Right atrium auricular region (tissue), 2 donors: ENCODE data around the gene SIDT1. TPM values are rescaled to one million over a fixed set of nuclear protein-coding genes. Genes with fewer than 3 reads are reported as not detected.

Experiments used
- DNase-seq: peaks from one replicate; pipeline ENCODE4 v3.0.0-alpha.2; 2019; ENCODE audit warnings: low spot score
- H3K27ac ChIP-seq, 2 donors: fragments of 200-600 bp; sonication (generic); 1 replicate in 1 of 2; 2 replicates in 1 of 2; pipeline ENCODE4 v1.5.1; 2016 to 2019
- H3K27me3 ChIP-seq, 2 donors: fragments of 200-600 bp; sonication (generic); one replicate each; pipeline versions ENCODE4 v1.5.1 to v1.6.0; 2017 to 2019
- H3K36me3 ChIP-seq: fragments of 200-600 bp; sonication (generic); one replicate; pipeline ENCODE4 v1.5.1; 2016
- H3K4me1 ChIP-seq, 2 donors: fragments of 200-600 bp; sonication (generic); one replicate each; pipeline versions ENCODE4 v1.5.1 to v1.6.0; 2017 to 2019
- H3K4me3 ChIP-seq, 2 donors: fragments of 200-600 bp; sonication (generic); 1 replicate in 1 of 2; 2 replicates in 1 of 2; pipeline ENCODE4 v1.5.1; 2017 to 2019; ENCODE audit warnings: mild to moderate bottlenecking in 1 of 2, moderate library complexity in 1 of 2
- H3K9me3 ChIP-seq, 2 donors: fragments of 200-600 bp; sonication (generic); one replicate each; pipeline ENCODE4 v1.5.1; 2019
- total RNA-seq, 2 donors: library from RNA; depleted of rRNA; stranded (reverse); fragments of >200 nt; gene quantifications; one replicate each; pipeline ENCODE4 v1.1.0, GENCODE V29; 2016
- TF ChIP-seq, protein P1 (sequence below), 2 donors: fragments of 200-600 bp; sonication (generic); IDR thresholded peaks; one replicate each; pipeline ENCODE4 v1.5.1; 2019; ENCODE audit warnings: antibody characterized with exemption in 2 of 2

The SIDT1 gene
- total RNA-seq, 2 donors from 2014 or later = 0.15 to 0.16 TPM

DNA sequence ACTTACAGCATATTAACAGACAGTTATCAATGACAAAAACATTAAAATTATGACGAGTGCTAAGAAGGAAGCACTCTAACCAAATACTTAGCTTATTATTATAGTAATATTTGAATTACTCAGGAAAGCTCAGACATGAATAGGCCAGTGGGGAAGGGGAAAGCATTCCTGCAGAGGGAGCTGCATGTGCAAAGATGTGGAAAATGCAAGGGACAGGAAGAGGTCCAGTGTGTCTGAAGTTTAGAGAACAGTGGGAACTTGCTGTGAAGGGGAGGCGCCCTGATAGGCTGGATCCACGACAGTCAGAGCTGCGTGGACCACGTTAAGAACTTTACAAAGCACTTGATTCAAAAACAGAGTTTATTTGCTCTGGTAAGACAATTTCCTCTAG is 16.2 kb upstream of the SIDT1 start:
- TF ChIP-seq, protein P1, sequence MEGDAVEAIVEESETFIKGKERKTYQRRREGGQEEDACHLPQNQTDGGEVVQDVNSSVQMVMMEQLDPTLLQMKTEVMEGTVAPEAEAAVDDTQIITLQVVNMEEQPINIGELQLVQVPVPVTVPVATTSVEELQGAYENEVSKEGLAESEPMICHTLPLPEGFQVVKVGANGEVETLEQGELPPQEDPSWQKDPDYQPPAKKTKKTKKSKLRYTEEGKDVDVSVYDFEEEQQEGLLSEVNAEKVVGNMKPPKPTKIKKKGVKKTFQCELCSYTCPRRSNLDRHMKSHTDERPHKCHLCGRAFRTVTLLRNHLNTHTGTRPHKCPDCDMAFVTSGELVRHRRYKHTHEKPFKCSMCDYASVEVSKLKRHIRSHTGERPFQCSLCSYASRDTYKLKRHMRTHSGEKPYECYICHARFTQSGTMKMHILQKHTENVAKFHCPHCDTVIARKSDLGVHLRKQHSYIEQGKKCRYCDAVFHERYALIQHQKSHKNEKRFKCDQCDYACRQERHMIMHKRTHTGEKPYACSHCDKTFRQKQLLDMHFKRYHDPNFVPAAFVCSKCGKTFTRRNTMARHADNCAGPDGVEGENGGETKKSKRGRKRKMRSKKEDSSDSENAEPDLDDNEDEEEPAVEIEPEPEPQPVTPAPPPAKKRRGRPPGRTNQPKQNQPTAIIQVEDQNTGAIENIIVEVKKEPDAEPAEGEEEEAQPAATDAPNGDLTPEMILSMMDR (IDR thresholded peaks at IDR 0.05) = peak in 1 of 2 donors; percentile 21
- Histone ChIP-seq H3K27me3 (no peaks in the 10 kb centered on the region), H3K36me3 (no peaks in the 10 kb centered on the region), H3K4me3 (no peak overlapping the region), H3K9me3 (no peaks in the 10 kb centered on the region), H3K27ac (peak overlapping the region in 1 of 2 donors; percentile 91), H3K4me1 (peaks cover 0 to 11% of the 10 kb centered on the region in 2 donors)
- DNase-seq = no peak

DNA sequence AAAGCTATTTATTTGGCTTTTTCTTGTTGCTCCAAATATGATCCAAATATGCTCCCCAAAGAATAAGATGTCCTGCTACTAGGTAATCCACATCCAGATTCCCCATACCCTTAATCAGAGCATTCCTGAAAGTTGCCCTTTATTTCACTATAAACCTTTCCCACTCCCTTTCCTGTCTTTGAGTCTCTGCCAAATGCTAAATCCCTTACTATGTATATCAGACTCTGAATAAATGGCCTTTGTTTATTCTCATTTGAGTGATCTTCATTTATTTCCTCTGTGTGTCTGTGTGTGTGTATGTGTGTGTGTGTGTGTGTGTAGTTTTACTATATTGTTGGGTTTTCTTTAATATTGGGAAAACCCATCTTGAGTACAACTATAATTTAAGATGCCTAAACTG is 10.4 kb upstream of the SIDT1 start:
- Histone ChIP-seq H3K4me3 (no peak overlapping the region), H3K27me3 (no peaks in the 10 kb centered on the region), H3K27ac (no peak overlapping the region), H3K36me3 (no peaks in the 10 kb centered on the region), H3K9me3 (no peaks in the 10 kb centered on the region), H3K4me1 (no peaks in the 10 kb centered on the region)
- TF ChIP-seq, protein P1 (IDR thresholded peaks at IDR 0.05) = no peak
- no peak for DNase-seq

DNA sequence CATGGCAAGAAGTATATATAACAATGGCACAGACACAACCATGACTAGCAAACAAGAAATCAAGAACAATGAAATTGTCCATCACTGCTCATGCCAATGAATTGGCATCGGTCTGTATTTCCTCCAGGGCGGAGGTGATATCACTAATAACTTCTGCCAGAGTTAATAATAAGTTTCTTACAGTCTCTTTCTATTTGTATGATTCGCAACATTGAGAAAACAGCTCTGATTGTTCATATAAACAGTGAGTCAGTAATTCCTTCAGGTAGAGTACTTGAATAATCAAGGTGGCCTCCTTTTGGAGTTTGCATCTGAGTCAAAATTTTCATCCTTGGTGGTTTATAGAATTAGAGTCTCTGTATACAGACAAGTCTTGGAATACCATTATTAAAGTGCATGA is 9.1 kb upstream of the SIDT1 start:
- Histone ChIP-seq H3K4me3 (no peak overlapping the region), H3K27ac (no peak overlapping the region), H3K36me3 (no peaks in the 10 kb centered on the region), H3K9me3 (no peaks in the 10 kb centered on the region), H3K27me3 (no peaks in the 10 kb centered on the region), H3K4me1 (no peaks in the 10 kb centered on the region)
- no peak for DNase-seq
- TF ChIP-seq, protein P1 (IDR thresholded peaks at IDR 0.05) = no peak

DNA sequence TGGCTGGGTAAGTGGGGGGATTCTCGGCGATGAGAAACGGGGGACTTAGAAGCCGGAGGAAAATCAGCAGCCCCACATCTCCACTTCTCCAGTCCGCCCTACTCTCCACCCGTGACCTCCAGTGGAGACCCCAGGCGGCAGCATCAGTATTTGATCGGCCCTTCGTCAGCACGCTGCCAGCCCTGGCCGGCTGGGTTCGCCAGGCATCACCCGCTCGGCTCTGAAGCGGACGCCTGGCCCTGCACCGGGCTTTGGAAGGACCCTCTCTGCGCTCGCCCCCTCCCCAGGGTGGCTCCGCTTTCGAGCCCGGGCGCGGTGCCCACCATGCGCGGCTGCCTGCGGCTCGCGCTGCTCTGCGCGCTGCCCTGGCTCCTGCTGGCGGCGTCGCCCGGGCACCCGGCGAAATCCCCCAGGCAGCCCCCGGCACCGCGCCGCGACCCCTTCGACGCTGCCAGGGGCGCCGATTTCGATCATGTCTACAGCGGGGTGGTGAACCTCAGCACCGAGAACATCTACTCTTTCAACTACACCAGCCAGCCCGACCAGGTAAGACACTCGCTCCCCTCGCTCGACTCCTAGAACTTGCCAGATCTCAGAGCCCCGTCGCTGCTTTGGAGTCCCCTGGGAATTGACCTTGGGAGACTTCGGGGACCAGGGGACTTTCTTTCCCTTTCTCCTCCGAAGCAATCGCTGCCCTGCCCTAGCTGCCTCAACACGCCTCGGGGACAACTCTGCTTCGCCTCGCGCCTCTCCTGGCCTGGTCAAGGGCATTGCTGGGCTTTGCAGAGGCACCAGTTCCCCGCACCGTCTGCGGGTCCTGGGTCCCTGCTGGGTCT is 561 bp downstream of the SIDT1 start:
- H3K9me3 ChIP-seq = no peaks in the 10 kb centered on the region
- TF ChIP-seq, protein P1 (IDR thresholded peaks at IDR 0.05) = no peak
- DNase-seq = no peak
- H3K36me3 ChIP-seq = no peaks in the 10 kb centered on the region
- no peak overlapping the region for H3K27ac ChIP-seq
- peaks cover 0 to 14% of the 10 kb centered on the region in 2 donors for H3K4me1 ChIP-seq
- peak overlapping the region; percentile 40 to 61 for H3K4me3 ChIP-seq
- H3K27me3 ChIP-seq = no peaks in the 10 kb centered on the region

DNA sequence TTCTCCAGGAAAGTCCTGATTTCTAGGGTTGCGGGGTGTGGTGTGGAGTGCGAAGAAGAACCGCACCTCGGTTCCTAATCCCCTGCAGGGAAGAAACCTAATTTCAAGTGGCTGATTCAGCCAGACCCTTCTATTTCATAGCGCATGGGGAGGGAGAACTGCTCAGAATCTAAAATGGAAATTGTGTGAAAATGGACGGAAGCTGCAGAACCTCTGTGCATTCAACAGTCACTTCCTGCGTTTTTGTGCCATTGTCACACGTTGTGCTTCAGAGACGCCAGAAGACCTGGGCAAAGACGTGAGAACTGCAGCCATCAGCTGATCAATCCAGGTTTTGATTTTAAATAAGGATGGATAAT is 1.2 kb downstream of the SIDT1 start:
- no peaks in the 10 kb centered on the region for H3K9me3 ChIP-seq
- TF ChIP-seq, protein P1 (IDR thresholded peaks at IDR 0.05) = no peak
- H3K4me1 ChIP-seq = peaks cover 0 to 14% of the 10 kb centered on the region in 2 donors
- H3K27ac ChIP-seq = no peak overlapping the region
- H3K27me3 ChIP-seq = no peaks in the 10 kb centered on the region
- H3K36me3 ChIP-seq = no peaks in the 10 kb centered on the region
- peak overlapping the region; percentile 40 to 61 for H3K4me3 ChIP-seq
- DNase-seq = no peak

DNA sequence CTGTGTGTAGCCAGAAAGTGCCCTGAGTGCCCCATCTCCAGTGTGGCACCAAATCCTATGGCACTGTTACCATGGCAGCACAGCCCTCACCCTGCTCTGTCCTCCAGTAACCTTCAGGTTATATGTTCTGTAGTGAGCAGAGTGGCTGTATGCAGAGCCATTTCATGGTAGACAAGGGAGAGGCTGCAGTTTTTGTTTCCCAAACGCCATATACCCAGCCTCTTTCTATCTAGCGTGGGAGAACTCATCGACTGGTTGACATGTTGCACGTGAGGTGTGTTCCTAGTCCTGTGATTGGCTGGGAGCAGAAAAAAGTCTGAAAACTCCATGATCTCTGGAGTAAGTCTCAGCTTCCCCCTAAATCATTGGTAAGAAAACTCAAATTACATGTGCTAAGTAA is 2.0 kb downstream of the SIDT1 start:
- Histone ChIP-seq H3K4me1 (peaks cover 0 to 14% of the 10 kb centered on the region in 2 donors), H3K27me3 (no peaks in the 10 kb centered on the region), H3K36me3 (no peaks in the 10 kb centered on the region), H3K4me3 (no peak overlapping the region), H3K27ac (no peak overlapping the region), H3K9me3 (no peaks in the 10 kb centered on the region)
- no peak for DNase-seq
- TF ChIP-seq, protein P1 (IDR thresholded peaks at IDR 0.05) = no peak
